NCI-H2081 treated with DMSO at 0.1 percent for 48 hours (cell line): Measurements from ENCODE around the gene SMARCA2.

Experiments
- DNase-seq: peaks from one replicate; lab custom pipeline; 2025; lab: John Stamatoyannopoulos, UW

The SMARCA2 gene

GRCh38 chr9:2016408-2017330 lies 1.5 kb downstream of the SMARCA2 start:
- no peak for DNase-seq

DNA sequence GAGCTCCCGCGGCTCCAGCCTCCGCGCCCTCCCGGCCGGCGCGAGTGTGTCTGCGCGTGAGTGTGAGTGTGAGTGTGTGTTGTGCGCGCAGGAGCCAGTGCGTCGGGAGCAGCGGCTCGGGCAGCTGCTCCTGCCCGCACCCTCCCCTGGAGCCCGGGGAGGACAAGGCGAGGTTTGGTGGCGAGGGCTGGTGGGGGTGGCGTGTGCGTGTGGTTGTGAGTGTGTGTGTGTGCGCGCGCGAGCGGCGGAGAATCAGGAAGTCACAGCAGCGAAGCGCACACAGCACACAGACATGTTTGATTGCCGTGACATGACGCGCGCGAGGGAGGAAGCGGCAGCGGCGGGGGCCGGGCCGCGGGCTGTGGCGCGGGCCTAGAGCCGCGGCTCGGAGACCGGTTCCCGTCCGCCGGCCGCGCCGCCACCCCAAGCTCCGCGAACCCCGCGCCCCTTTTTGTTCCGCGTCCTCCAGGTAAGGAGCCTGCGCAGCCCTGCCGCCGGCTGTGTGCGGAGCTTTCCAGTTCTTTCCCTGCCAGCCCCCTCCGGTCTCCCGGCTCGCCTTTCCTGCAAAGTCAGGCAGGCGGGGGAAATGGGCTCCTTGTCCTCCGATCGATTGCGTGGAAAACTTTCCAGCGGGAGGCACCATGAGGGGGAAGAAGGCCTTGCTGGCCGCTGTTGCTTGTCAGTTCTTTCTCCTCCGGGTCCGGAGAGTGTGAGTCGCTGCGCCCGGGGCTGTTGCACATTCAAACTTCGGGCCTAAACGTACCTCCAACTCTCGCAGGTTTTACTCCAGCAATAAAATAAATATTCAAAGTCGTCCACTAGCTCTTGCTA lies 2.4 kb downstream of the SMARCA2 start:
- DNase-seq, result no peak

DNA sequence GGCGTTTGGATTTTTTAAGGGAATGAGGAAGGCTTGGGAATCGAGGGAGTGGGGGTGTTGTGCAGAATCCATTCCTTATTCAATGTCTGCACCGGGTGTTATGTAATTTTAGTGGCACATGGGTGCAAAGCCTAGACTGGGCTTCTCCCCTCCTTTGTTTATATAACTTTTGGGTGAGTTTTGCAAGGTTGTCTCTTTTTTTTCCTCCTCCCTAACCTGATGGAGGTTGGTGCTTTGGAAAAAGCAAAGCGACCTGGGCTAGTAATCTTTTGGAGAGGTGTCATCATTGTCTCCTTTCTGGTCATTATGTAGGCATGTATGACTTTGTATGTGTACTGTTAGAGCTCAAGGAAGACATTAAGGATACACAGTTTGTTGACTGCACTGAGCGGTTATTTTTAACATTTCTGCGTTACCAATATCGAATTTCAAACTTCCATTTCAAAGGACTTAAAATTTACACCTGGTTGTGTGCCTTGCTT lies 3.1 kb downstream of the SMARCA2 start:
- no peak for DNase-seq

GRCh38 chr9:2018764-2019558 lies 3.8 kb downstream of the SMARCA2 start:
- no peak for DNase-seq

- DNase-seq, result no peak
These were observed 4.6 kb downstream of the SMARCA2 start for GRCh38 chr9:2019723-2020122.

DNA sequence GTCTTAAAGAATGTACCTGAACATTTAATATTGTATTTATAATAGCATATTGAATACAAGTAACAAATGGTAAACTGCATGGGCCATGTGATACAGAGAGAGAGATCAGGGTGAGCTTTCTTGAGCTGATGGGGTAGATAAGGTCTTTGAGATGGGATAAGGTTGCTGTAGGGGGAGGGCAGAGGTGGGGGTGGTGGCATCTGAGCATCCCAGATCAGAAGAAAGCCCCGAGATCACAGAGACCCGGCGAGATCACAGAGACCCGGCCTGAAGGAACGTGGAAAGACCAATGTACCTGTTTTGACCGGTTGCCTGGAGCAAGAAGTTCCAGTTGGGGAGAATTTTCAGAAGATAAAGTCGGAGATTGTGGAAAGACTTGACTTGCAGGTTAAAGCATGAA lies 6.6 kb downstream of the SMARCA2 start:
- DNase-seq, result no peak

DNA sequence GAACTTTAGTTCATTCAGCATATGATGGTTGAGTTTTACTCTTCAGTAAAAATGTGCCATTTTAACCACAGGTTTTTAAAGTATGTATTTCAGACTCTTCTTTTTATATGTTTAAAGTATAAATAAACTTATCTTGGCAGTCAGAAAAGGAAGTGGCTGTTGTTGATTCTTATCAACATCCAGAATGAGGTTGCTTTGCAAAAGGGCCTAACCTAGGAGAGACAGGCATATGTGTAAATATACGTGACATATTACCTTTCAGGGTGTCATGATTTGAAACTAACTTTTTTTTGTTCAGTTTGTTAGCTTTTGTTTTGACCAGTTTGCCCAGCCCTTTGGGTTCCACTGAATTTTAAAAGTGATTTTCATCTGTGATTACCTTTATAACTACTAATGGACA lies 7.4 kb downstream of the SMARCA2 start:
- no peak for DNase-seq

- DNase-seq, result no peak
These were observed 7.9 kb downstream of the SMARCA2 start for GRCh38 chr9:2023042-2023441.

DNA sequence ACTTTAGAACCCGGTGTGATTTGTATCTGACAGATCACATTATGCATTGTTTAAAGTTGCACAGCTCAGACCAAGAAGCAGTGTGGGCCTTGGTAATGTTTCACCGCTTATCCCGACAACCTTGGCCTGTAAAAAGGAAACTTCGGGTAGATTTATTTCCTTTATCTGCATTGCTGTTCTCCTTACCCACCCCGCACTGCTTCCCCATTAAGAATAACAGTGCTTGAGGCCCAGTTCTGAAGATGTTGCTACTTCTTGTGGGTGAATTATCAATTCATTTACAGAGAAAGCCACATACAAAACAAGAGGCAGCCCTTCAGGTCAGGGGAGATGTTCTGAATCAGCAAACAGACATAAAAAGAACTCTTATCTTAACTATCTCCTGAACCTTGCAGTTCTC lies 8.4 kb downstream of the SMARCA2 start:
- no peak for DNase-seq

DNA sequence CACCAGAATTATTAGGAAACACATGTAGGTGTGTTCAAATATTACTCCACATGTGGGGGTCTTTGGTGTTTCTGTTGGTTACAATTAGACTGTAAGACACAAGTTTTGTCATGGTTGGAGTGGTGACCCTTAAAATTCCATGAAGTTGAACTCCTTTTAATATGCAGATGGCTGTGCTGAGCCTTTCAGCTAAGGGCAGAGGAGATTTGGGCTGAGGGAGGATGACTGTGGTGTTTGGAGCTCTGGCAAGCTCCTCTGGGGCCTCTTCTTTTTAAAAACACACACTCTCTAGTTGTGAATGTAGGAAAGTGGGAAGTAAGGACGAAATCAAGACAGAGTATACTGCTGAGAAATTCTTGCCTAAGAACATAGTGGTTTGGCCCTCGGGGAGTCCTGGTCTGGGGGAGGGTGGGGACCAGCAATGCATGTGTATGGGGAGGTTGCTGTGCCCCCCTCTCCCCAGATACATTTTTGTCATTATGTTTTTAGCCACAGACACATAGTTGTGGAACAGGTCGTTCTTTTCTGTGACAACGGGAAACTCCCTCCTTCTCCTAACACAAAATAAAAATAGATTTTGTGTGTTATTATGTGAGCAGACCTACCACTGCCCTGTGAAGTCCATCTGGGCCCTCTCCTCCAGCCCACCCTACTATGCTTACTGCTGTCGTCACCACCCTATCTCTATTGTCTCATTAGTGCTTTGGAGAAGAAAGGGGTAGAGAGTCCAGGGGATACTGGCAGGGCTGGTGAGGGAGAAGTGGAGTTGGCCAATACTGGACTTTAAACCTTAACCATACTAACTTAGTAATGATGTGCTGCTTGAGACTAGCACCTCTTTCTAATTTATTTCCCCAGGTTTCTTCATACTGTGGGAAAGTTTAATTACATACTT lies 10.0 kb downstream of the SMARCA2 start:
- no peak for DNase-seq

GRCh38 chr9:2026220-2026997 lies 11.3 kb downstream of the SMARCA2 start:
- DNase-seq, result no peak

GRCh38 chr9:2027543-2028160 lies 12.5 kb downstream of the SMARCA2 start:
- no peak for DNase-seq

GRCh38 chr9:2028888-2029287 lies 13.7 kb downstream of the SMARCA2 start:
- DNase-seq, result no peak

DNA sequence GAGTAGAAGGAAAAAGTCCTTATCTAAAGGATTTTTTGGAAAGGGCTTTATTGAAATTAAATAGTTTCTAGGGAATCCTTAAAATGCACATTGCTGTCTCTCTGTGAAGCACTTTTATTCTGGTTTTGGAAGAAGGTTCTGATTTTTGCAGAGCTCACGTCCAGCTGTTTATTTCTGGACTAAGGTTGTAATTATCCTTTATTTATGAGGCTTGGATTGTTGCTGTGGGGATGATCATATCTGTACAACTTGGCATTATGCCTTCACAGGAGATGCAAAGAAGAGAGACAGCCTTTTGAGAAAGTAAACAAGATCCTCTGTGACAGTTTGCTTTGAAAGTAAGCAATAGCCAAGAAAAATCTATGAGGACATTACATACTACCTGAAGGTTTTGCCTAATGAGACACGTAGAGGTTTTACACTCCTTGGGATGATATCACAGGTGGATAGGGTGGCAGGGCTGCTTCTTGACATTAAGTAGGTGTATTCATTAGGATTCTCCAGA lies 14.6 kb downstream of the SMARCA2 start:
- no peak for DNase-seq

- no peak for DNase-seq
These were observed 17.1 kb downstream of the SMARCA2 start for GRCh38 chr9:2032234-2032633.

DNA sequence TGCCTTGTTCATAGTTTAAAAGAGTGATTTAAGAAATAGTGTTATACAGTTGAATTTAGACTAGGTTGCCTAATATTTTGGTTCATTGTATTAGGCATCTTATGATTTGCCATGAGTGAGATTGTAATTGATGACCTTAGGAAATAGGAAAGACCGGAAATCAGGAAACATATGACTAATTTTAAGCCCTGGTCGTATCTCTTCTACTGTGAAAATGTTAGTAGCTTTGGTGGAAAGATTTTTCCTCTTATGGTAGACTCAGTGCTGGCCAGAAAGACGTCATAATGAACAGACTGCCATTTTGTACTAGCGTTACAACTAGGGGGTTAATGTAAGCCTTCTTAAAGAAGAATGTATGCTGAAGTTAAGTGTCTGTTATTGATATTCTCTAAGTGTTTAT lies 21.7 kb downstream of the SMARCA2 start:
- DNase-seq, result no peak

- no peak for DNase-seq
These were observed 24.4 kb downstream of the SMARCA2 start for GRCh38 chr9:2039294-2040180.

GRCh38 chr9:2040828-2041227 lies 25.7 kb downstream of the SMARCA2 start:
- no peak for DNase-seq

- DNase-seq, result no peak
These were observed 26.6 kb downstream of the SMARCA2 start for GRCh38 chr9:2041736-2042135.
